HG02970 (cell line): ENCODE results near the gene CTAGE15.

Experiments used
- ATAC-seq: cut with Tn5 transposase; IDR thresholded peaks from one replicate; pipeline ENCODE4 v1.9.1; 2021; ENCODE audit warnings: mild to moderate bottlenecking, moderate library complexity, moderate number of reproducible peaks; ENCODE audit not compliant: unreplicated experiment, low FRiP score

CTAGE15 gene

GRCh38 chr7:143621175-143621574 is 49.6 kb downstream of the CTAGE15 start:
- ATAC-seq = peak; percentile 32

- peak; percentile 30 for ATAC-seq
These were observed 50.5 kb downstream of the CTAGE15 start for GRCh38 chr7:143622130-143622529.
